Osteocyte (in vitro differentiated cells): ENCODE data around the gene SLC16A10. TPM values are rescaled to one million over a fixed set of nuclear protein-coding genes. Genes with fewer than 3 reads are reported as not detected.

ENCODE experiments used
- DNase-seq: peaks from one replicate; pipeline ENCODE4 v3.0.0; 2021; ENCODE audit warnings: mixed read lengths; ENCODE audit not compliant: unreplicated experiment; ENCODE audit errors: extremely low spot score
- H3K27ac Mint-ChIP-seq: one replicate; pipeline ENCODE4 v1.8.0; 2021; ENCODE audit warnings: mild to moderate bottlenecking, mixed read lengths; ENCODE audit not compliant: unreplicated experiment
- H3K27me3 Mint-ChIP-seq: one replicate; pipeline ENCODE4 v1.8.0; 2021; ENCODE audit warnings: mixed read lengths; ENCODE audit not compliant: unreplicated experiment
- H3K36me3 Mint-ChIP-seq: one replicate; pipeline ENCODE4 v1.8.0; 2021; ENCODE audit warnings: mixed read lengths; ENCODE audit not compliant: unreplicated experiment
- H3K4me1 Mint-ChIP-seq: one replicate; pipeline ENCODE4 v1.8.0; 2021; ENCODE audit warnings: mixed read lengths; ENCODE audit not compliant: unreplicated experiment
- H3K4me3 Mint-ChIP-seq: one replicate; pipeline ENCODE4 v1.8.0; 2021; ENCODE audit warnings: mild to moderate bottlenecking, moderate library complexity, mixed read lengths; ENCODE audit not compliant: unreplicated experiment
- H3K9me3 Mint-ChIP-seq: one replicate; pipeline ENCODE4 v1.8.0; 2021; ENCODE audit warnings: mixed read lengths; ENCODE audit not compliant: unreplicated experiment
- CTCF ChIP-seq: fragments of 200-600 bp; sonication (generic); IDR thresholded peaks from 2 replicates; pipeline ENCODE4 v1.5.0; 2021; ENCODE audit warnings: antibody characterized with exemption, mild to moderate bottlenecking, moderate library complexity
- total RNA-seq: library from RNA; stranded (reverse); gene quantifications from 2 replicates; pipeline ENCODE4 v1.2.1, GENCODE V29; 2021

Gene SLC16A10
- total RNA-seq, 1 donor from 2014 or later: not detected

- Mint-ChIP-seq H3K27ac (no peak overlapping the region), H3K9me3 (no peaks in the 10 kb centered on the region), H3K4me3 (no peak overlapping the region), H3K36me3 (no peaks in the 10 kb centered on the region), H3K27me3 (peaks cover 23% of the 10 kb centered on the region), H3K4me1 (peaks cover 9% of the 10 kb centered on the region)
- TF ChIP-seq CTCF: no peak
- DNase-seq: no peak
These were observed 155.8 kb downstream of the SLC16A10 start for GRCh38 chr6:111243095-111243494.

- Mint-ChIP-seq H3K27me3 (peaks cover 30% of the 10 kb centered on the region), H3K36me3 (no peaks in the 10 kb centered on the region), H3K27ac (no peak overlapping the region), H3K4me1 (no peaks in the 10 kb centered on the region), H3K9me3 (no peaks in the 10 kb centered on the region), H3K4me3 (no peak overlapping the region)
- DNase-seq: no peak
- TF ChIP-seq CTCF: no peak
These were observed 161.5 kb downstream of the SLC16A10 start for GRCh38 chr6:111248789-111249188.

GRCh38 chr6:111250791-111251354 lies 163.6 kb downstream of the SLC16A10 start:
- no peak for TF ChIP-seq CTCF
- H3K27ac Mint-ChIP-seq: no peak overlapping the region
- H3K36me3 Mint-ChIP-seq: no peaks in the 10 kb centered on the region

GRCh38 chr6:111252726-111253125 lies 165.4 kb downstream of the SLC16A10 start:
- peaks cover 36% of the 10 kb centered on the region for H3K27me3 Mint-ChIP-seq
- no peaks in the 10 kb centered on the region for H3K9me3 Mint-ChIP-seq
- no peaks in the 10 kb centered on the region for H3K36me3 Mint-ChIP-seq
- no peak overlapping the region for H3K27ac Mint-ChIP-seq
- DNase-seq: no peak
- no peak overlapping the region for H3K4me3 Mint-ChIP-seq
- no peaks in the 10 kb centered on the region for H3K4me1 Mint-ChIP-seq
- no peak for TF ChIP-seq CTCF

More at GRCh38 chr6:111250791-111251354, 163.6 kb downstream of the SLC16A10 start:
- H3K27me3 Mint-ChIP-seq: peaks cover 34% of the 10 kb centered on the region
- no peaks in the 10 kb centered on the region for H3K4me1 Mint-ChIP-seq
- H3K9me3 Mint-ChIP-seq: no peaks in the 10 kb centered on the region
- DNase-seq: no peak
- no peak overlapping the region for H3K4me3 Mint-ChIP-seq

GRCh38 chr6:111254004-111254778 lies 166.9 kb downstream of the SLC16A10 start:
- DNase-seq: no peak
- no peak overlapping the region for H3K4me3 Mint-ChIP-seq
- no peaks in the 10 kb centered on the region for H3K36me3 Mint-ChIP-seq
- peaks cover 36% of the 10 kb centered on the region for H3K27me3 Mint-ChIP-seq
- no peak for TF ChIP-seq CTCF
- H3K27ac Mint-ChIP-seq: no peak overlapping the region
- H3K4me1 Mint-ChIP-seq: peaks cover 9% of the 10 kb centered on the region
- no peaks in the 10 kb centered on the region for H3K9me3 Mint-ChIP-seq
